Type B pancreatic cell (in vitro differentiated cells): ENCODE results near the gene MOB3B. TPM values are rescaled to one million over a fixed set of nuclear protein-coding genes. Genes with fewer than 3 reads are reported as not detected.

Source experiments
- DNase-seq: peaks from one replicate; pipeline ENCODE4 v3.0.0; 2021; ENCODE audit warnings: mixed read lengths; ENCODE audit not compliant: unreplicated experiment; ENCODE audit errors: extremely low spot score
- H3K27ac Mint-ChIP-seq: 2 replicates; pipeline ENCODE4 v1.8.0; 2021; ENCODE audit warnings: mild to moderate bottlenecking, mixed read lengths
- H3K27me3 Mint-ChIP-seq: 2 replicates; pipeline ENCODE4 v1.8.0; 2021; ENCODE audit warnings: mixed read lengths
- H3K36me3 Mint-ChIP-seq: 2 replicates; pipeline ENCODE4 v1.8.0; 2021; ENCODE audit warnings: mixed read lengths
- H3K4me1 Mint-ChIP-seq: one replicate; pipeline ENCODE4 v1.8.0; 2021; ENCODE audit warnings: mixed read lengths; ENCODE audit not compliant: unreplicated experiment
- H3K4me3 Mint-ChIP-seq: 2 replicates; pipeline ENCODE4 v1.8.0; 2021; ENCODE audit warnings: mild to moderate bottlenecking, mixed read lengths
- H3K9me3 Mint-ChIP-seq: 2 replicates; pipeline ENCODE4 v1.8.0; 2021; ENCODE audit warnings: mixed read lengths
- CTCF ChIP-seq: fragments of 200-600 bp; sonication (generic); conservative IDR thresholded peaks from 2 replicates; pipeline ENCODE4 v1.5.0; 2021; ENCODE audit warnings: antibody characterized with exemption, mild to moderate bottlenecking
- total RNA-seq: library from RNA; stranded (reverse); gene quantifications from 2 replicates; pipeline ENCODE4 v1.2.1, GENCODE V29; 2021; ENCODE audit warnings: low replicate concordance

The MOB3B gene
- total RNA-seq, 1 donor from 2014 or later, result 27.5 TPM

- Mint-ChIP-seq H3K27me3 (no peaks in the 10 kb centered on the region), H3K4me1 (no peaks in the 10 kb centered on the region), H3K27ac (no peak overlapping the region), H3K9me3 (no peaks in the 10 kb centered on the region), H3K4me3 (no peak overlapping the region), H3K36me3 (no peaks in the 10 kb centered on the region)
- no peak for TF ChIP-seq CTCF
- DNase-seq, result no peak
Observed at GRCh38 chr9:27293996-27294395, 235.6 kb downstream of the MOB3B start.

GRCh38 chr9:27292659-27293405 lies 236.8 kb downstream of the MOB3B start:
- Mint-ChIP-seq H3K4me3 (no peak overlapping the region), H3K4me1 (no peaks in the 10 kb centered on the region), H3K27me3 (no peaks in the 10 kb centered on the region), H3K27ac (no peak overlapping the region), H3K9me3 (no peaks in the 10 kb centered on the region), H3K36me3 (no peaks in the 10 kb centered on the region)
- DNase-seq, result no peak
- no peak for TF ChIP-seq CTCF

- Mint-ChIP-seq H3K4me1 (no peaks in the 10 kb centered on the region), H3K27ac (no peak overlapping the region), H3K4me3 (no peak overlapping the region), H3K9me3 (no peaks in the 10 kb centered on the region), H3K36me3 (no peaks in the 10 kb centered on the region), H3K27me3 (no peaks in the 10 kb centered on the region)
- DNase-seq, result no peak
- TF ChIP-seq CTCF, result no peak
Observed at GRCh38 chr9:27291292-27291691, 238.3 kb downstream of the MOB3B start.

- Mint-ChIP-seq H3K4me3 (no peak overlapping the region), H3K27ac (no peak overlapping the region), H3K4me1 (no peaks in the 10 kb centered on the region), H3K9me3 (no peaks in the 10 kb centered on the region), H3K36me3 (no peaks in the 10 kb centered on the region), H3K27me3 (no peaks in the 10 kb centered on the region)
- TF ChIP-seq CTCF, result no peak
- DNase-seq, result no peak
Observed at GRCh38 chr9:27282269-27282668, 247.3 kb downstream of the MOB3B start.

GRCh38 chr9:27280860-27281259 lies 248.8 kb downstream of the MOB3B start:
- no peak for TF ChIP-seq CTCF
- no peak for DNase-seq
- H3K27ac Mint-ChIP-seq, result no peak overlapping the region
- H3K4me1 Mint-ChIP-seq, result no peaks in the 10 kb centered on the region
- no peaks in the 10 kb centered on the region for H3K27me3 Mint-ChIP-seq
- H3K9me3 Mint-ChIP-seq, result no peaks in the 10 kb centered on the region
- no peak overlapping the region for H3K4me3 Mint-ChIP-seq
- no peaks in the 10 kb centered on the region for H3K36me3 Mint-ChIP-seq
